ENCODE data around the gene POM121.
"Not testable (repeated sequence)": the region's sequence is repeated elsewhere in the genome, so short reads cannot be mapped to it uniquely, and the experiment has no call there.

- TF ChIP-seq EZH2 (IDR thresholded peaks at IDR 0.05; ENCODE audit: borderline replicate concordance, low read depth, low read length, severe bottlenecking); CTCF (IDR thresholded peaks at IDR 0.05; ENCODE audit: extremely low read depth in 1 of 2, insufficient read depth in 1 of 2, low read depth in 1 of 2, low read length in 2 of 2): not testable (repeated sequence)
These were observed 44.8 kb downstream of the POM121 start for GRCh38 chr7:72969688-72970087.
